HG03457 (cell line): ENCODE data around the gene ADAM12.
"Not testable (repeated sequence)": the region's sequence is repeated elsewhere in the genome, so short reads cannot be mapped to it uniquely, and the experiment has no call there.

Source experiments
- ATAC-seq: cut with Tn5 transposase; IDR thresholded peaks from one replicate; pipeline ENCODE4 v1.9.1; 2021; ENCODE audit warnings: moderate number of reproducible peaks; ENCODE audit not compliant: unreplicated experiment

Gene ADAM12

DNA sequence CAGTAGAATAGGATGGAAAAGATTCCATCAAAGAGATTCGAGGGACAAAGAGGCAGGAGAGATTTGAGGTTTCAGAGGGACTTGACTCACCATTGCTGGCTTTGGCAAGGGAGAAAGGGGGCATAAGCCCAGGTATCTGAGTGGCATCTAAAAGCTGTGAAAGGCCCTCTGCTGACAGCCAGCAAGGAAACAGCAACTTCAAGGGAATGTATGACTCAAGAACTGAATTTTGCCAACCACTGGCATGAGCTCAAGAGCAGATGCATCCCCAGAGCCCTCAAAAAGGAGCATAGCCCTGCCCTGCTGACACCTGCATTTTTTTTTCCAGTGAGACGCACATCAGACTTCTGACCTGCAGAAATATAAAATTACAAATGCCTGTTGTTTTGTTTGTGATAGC is 19.6 kb upstream of the ADAM12 start:
- no peak for ATAC-seq

GRCh38 chr10:126405239-126405775 is 17.0 kb upstream of the ADAM12 start:
- no peak for ATAC-seq

DNA sequence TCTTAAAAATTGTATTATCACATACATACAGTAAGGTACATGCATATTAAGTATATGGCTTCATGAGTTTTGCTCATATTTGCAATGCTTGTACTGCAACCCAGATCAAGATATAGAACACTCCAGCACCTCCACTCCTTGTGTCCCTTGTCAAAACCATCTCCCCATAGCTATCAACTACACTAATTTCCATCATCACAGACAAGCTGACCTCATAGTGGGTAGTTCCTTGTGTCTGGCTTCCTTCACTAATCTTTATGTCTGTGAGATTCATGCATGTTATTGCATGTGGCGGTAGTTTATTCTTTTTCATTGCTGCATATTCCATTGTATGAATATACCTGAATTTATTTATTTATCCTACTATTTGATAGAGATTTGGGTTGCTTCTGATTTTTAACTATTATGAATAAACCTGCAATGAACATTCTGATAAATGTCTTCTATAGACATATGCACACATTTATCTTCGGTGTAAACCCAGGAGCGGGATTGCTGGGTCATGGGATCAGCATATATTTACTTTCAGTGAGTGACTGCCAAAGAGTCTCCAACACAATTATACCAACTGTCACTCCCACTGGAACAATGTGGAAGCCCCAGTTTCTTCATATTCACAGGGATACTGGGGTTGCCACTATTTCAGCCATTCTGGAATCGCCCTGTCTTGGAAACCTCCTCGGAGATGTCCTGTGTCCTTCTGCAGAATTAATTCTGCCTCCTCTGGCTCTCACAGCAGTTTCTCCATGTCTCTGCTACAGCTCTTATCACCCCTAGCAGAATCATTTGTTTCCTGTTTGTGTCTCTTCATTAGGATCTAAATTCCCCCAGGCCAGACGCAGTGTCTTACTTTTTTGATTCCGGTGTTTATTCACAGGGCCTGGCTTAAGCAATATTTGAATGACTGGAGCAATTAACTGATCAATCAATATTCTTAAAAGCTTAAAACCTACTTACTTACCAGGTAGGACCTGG is 14.7 kb upstream of the ADAM12 start:
- ATAC-seq = no peak

DNA sequence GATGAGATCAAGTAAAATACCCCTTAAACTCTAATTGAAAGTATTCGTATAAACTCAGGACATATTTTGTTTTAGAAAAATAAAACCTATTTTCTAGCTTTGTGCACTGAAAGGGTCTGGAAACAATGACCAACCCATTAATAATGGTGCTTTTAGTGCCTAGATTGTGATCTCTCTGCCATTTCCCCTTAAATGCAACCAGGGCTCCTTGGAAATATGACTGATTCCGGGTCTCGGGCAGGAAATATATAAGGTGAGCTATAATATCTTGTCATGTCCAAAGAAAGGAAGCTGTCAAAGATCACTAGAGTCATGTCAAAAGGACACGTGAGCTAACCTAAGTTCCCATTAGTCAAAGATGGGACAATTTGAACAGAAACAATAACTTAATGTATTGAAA is 12.4 kb upstream of the ADAM12 start:
- ATAC-seq = no peak

GRCh38 chr10:126398924-126399323 is 10.6 kb upstream of the ADAM12 start:
- no peak for ATAC-seq

DNA sequence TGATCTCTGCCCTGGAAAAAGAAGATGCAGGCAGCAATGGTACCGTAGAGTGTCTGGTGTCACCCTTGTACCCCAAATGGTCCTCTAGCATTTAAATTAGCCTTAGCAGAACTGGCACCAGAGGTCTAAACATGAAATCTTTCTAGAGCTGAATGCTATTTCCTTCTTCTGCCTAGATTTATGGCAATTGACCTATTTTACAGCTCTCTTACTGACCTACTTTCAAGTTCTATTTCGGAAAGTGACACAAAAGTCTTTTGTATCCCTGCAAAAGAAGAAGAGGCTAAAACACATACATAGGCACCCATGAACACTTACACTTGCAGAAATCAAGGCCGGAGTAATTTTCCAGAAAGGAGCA is 10.1 kb upstream of the ADAM12 start:
- no peak for ATAC-seq

- no peak for ATAC-seq
Observed at GRCh38 chr10:126397640-126398382, 9.5 kb upstream of the ADAM12 start.

GRCh38 chr10:126397156-126397555 is 8.9 kb upstream of the ADAM12 start:
- no peak for ATAC-seq

GRCh38 chr10:126394948-126395347 is 6.7 kb upstream of the ADAM12 start:
- no peak for ATAC-seq

GRCh38 chr10:126393076-126393475 is 4.8 kb upstream of the ADAM12 start:
- ATAC-seq = no peak

- no peak for ATAC-seq
Observed at GRCh38 chr10:126392469-126392868, 4.2 kb upstream of the ADAM12 start.

DNA sequence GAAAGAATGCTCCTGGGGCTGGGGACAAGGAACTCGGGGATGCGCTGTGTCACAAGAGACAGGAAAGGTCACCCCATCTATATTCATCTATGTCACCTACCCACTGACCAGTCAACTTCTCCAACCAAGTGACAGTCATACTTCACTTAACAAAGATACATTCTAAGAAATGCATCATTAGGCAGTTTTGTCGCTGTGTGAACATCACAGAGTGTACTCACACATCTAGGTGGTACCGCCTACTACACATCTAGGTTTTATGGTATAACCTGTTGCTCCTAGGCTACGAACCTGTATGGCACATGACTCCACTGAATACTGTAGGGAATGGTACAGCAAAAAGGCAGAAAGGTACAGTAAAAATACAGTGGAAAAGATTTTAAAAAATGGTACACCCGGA is 3.8 kb upstream of the ADAM12 start:
- no peak for ATAC-seq

GRCh38 chr10:126391192-126391885 is 3.1 kb upstream of the ADAM12 start:
- no peak for ATAC-seq

DNA sequence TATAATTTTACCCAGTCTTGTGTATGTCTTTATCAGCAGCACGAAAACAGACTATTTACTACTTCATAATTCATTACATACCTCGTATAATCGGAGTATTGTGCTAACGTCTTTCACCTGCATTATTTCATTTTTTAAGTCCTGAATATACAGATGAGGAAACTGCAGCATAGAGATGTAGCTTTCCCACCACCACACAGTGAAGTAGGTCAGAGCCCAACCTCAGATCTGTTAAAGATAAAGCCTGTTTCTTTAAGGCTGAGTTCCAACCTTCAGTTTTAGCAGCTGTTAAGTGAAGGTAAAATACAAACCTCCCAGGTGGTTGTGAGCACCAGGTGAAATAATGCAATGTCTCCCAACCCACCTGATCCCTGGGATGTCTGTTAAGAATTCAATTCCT is 2.0 kb upstream of the ADAM12 start:
- no peak for ATAC-seq

GRCh38 chr10:126387041-126387921 is 996 bp downstream of the ADAM12 start:
- ATAC-seq = no peak

DNA sequence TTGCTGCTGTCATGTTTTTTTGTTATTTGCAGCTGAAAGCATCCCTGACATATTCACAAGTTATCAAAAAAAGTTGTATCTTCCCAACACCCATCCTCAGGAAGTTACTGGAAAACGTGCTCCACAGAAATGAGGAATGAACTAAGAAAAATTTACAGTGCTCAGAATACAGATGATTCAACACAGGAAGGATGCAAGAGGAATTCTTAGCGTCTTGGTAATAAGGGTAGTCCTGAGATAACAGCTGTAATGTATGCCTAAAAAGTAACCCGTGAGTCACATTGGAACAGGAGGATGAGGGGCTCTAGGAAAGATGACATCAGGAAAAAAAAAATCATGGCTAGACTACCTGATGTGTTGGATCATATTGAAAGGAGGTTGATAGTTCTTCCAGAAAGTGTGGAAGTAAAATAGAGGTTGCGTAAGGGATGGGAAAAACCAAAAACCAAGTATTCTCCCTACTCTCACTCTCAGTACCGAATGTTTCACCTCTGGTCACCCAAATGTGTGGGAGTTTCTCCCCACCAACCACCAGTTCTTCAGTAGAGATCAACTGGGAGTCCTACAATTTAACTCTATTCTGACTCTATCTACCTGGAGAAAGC is 3.9 kb downstream of the ADAM12 start:
- ATAC-seq = no peak

GRCh38 chr10:126380352-126381076 is 7.8 kb downstream of the ADAM12 start:
- ATAC-seq = no peak

GRCh38 chr10:126379166-126379565 is 9.1 kb downstream of the ADAM12 start:
- ATAC-seq = not testable (repeated sequence)

DNA sequence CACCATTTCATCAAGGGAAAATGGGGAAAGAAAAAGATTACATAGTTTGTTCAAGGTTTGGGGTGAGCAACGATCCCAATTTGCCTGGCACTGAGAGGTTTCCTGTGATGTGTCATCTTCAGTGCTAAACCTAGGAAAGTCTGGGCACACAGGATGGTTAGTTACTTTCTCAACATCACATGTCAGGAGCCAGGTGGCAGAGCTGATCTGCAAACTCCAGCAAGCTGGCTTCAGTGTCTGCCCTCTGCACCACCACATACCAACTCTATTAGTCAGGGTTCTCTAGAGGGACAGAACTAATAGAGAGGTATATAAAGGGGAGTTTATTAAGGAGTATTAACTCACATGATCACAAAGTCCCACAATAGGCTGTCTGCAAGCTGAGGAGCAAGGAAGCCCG is 11.3 kb downstream of the ADAM12 start:
- no peak for ATAC-seq
